Muscle layer of duodenum (tissue), 2 donors: ENCODE data around the gene KIF6.
"Not testable (repeated sequence)": the region's sequence is repeated elsewhere in the genome, so short reads cannot be mapped to it uniquely, and the experiment has no call there.

ENCODE experiments used
- H3K27ac ChIP-seq: one replicate; pipeline ENCODE4 v1.7.0; 2013; ENCODE audit warnings: mild to moderate bottlenecking, low read length
- H3K27me3 ChIP-seq: one replicate; pipeline ENCODE4 v1.7.0; 2013; ENCODE audit warnings: low read depth, mild to moderate bottlenecking, control low read depth, low read length
- H3K36me3 ChIP-seq, 2 donors: one replicate each; pipeline ENCODE4 v1.7.0; 2013; ENCODE audit warnings: low read length in 2 of 2, control low read depth in 1 of 2, mild to moderate bottlenecking in 1 of 2; ENCODE audit not compliant: insufficient read depth in 2 of 2, control insufficient read depth in 1 of 2
- H3K4me1 ChIP-seq, 2 donors: one replicate each; pipeline ENCODE4 v1.7.0; 2013; ENCODE audit warnings: low read length in 2 of 2, mild to moderate bottlenecking in 2 of 2, control low read depth in 1 of 2, moderate library complexity in 1 of 2; ENCODE audit not compliant: insufficient read depth in 2 of 2, control insufficient read depth in 1 of 2
- H3K4me3 ChIP-seq, 2 donors: one replicate each; pipeline ENCODE4 v1.7.0; 2013; ENCODE audit warnings: low read length in 2 of 2, low read depth in 1 of 2, mild to moderate bottlenecking in 1 of 2
- H3K9me3 ChIP-seq, 2 donors: one replicate each; pipeline ENCODE4 v1.7.0; 2013; ENCODE audit warnings: low read length in 2 of 2, control low read depth in 1 of 2, mild to moderate bottlenecking in 1 of 2; ENCODE audit not compliant: control insufficient read depth in 1 of 2
- donor health status: healthy.

Gene KIF6

DNA sequence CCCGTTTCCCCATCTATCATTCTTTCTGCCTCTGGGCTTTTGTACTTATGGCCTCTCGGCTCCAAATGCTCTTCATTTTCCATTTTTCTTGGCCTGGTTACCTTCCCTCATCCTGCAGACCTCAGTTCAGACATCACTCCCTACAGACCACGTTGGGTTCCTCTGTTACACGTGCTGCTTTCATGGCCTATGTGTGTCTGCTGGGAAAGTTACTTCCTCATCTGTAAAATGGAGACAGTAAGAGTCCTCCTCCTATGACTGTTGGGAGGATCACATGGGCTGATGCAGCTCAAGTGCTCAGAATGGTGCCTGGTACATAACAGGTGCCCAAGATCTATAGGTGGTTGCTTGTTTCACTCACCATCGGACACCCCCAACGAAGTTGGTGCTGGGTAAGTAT lies 424.5 kb downstream of the KIF6 start:
- no peaks in the 10 kb centered on the region for H3K27me3 ChIP-seq
- no peaks in the 10 kb centered on the region for H3K36me3 ChIP-seq
- H3K9me3 ChIP-seq, result no peaks in the 10 kb centered on the region
- H3K4me1 ChIP-seq, result peaks cover 0 to 6% of the 10 kb centered on the region in 2 donors
- no peak overlapping the region for H3K27ac ChIP-seq
- no peak overlapping the region for H3K4me3 ChIP-seq

GRCh38 chr6:39298061-39298460 lies 427.1 kb downstream of the KIF6 start:
- H3K27ac ChIP-seq, result no peak overlapping the region

GRCh38 chr6:39296745-39297640 lies 428.2 kb downstream of the KIF6 start:
- no peak overlapping the region for H3K4me3 ChIP-seq
- H3K36me3 ChIP-seq, result no peaks in the 10 kb centered on the region
- no peaks in the 10 kb centered on the region for H3K4me1 ChIP-seq
- H3K9me3 ChIP-seq, result no peaks in the 10 kb centered on the region
- H3K27ac ChIP-seq, result no peak overlapping the region
- no peaks in the 10 kb centered on the region for H3K27me3 ChIP-seq

More at GRCh38 chr6:39298061-39298460, 427.1 kb downstream of the KIF6 start:
- no peak overlapping the region for H3K4me3 ChIP-seq
- no peaks in the 10 kb centered on the region for H3K36me3 ChIP-seq
- no peaks in the 10 kb centered on the region for H3K27me3 ChIP-seq
- no peaks in the 10 kb centered on the region for H3K9me3 ChIP-seq
- peaks cover 0 to 5% of the 10 kb centered on the region in 2 donors for H3K4me1 ChIP-seq

GRCh38 chr6:39295611-39296011 lies 429.6 kb downstream of the KIF6 start:
- Histone ChIP-seq H3K36me3 (no peaks in the 10 kb centered on the region), H3K9me3 (no peaks in the 10 kb centered on the region), H3K4me1 (no peaks in the 10 kb centered on the region), H3K27me3 (no peaks in the 10 kb centered on the region), H3K27ac (no peak overlapping the region), H3K4me3 (no peak overlapping the region)

GRCh38 chr6:39294899-39295298 lies 430.3 kb downstream of the KIF6 start:
- H3K27me3 ChIP-seq, result no peaks in the 10 kb centered on the region
- H3K36me3 ChIP-seq, result no peaks in the 10 kb centered on the region
- no peaks in the 10 kb centered on the region for H3K4me1 ChIP-seq
- no peak overlapping the region for H3K4me3 ChIP-seq
- H3K9me3 ChIP-seq, result no peaks in the 10 kb centered on the region
- no peak overlapping the region for H3K27ac ChIP-seq

DNA sequence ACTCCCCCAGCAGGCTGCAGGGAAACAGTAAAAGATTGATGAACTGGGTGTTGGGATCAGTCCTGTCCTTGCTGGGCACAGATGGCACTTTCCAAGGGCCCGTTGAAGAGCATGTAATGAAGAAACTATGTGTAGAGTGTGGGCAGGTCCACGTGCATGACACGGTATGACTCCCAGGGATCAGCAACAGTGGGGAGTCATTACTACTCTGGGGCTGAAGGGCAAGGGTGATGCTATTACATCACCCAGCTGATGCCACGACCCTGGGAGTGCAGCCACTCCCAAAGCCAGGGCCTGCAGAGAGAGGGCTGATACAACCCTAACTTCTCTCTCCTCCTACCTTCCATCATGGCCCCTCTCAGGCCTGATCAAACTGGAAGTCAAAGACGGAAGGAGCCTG lies 431.1 kb downstream of the KIF6 start:
- no peaks in the 10 kb centered on the region for H3K36me3 ChIP-seq
- no peaks in the 10 kb centered on the region for H3K9me3 ChIP-seq
- no peak overlapping the region for H3K27ac ChIP-seq
- H3K27me3 ChIP-seq, result no peaks in the 10 kb centered on the region
- H3K4me1 ChIP-seq, result no peaks in the 10 kb centered on the region
- no peak overlapping the region for H3K4me3 ChIP-seq

- H3K4me3 ChIP-seq, result no peak overlapping the region
- no peaks in the 10 kb centered on the region for H3K4me1 ChIP-seq
- no peaks in the 10 kb centered on the region for H3K36me3 ChIP-seq
- H3K27ac ChIP-seq, result no peak overlapping the region
- H3K27me3 ChIP-seq, result no peaks in the 10 kb centered on the region
- no peaks in the 10 kb centered on the region for H3K9me3 ChIP-seq
These were observed 432.6 kb downstream of the KIF6 start for GRCh38 chr6:39292637-39293036.

GRCh38 chr6:39289490-39289889 lies 435.7 kb downstream of the KIF6 start:
- no peaks in the 10 kb centered on the region for H3K4me1 ChIP-seq
- no peaks in the 10 kb centered on the region for H3K36me3 ChIP-seq
- no peaks in the 10 kb centered on the region for H3K9me3 ChIP-seq
- no peaks in the 10 kb centered on the region for H3K27me3 ChIP-seq
- H3K27ac ChIP-seq, result no peak overlapping the region
- H3K4me3 ChIP-seq, result no peak overlapping the region

GRCh38 chr6:39287601-39288000 lies 437.6 kb downstream of the KIF6 start:
- no peaks in the 10 kb centered on the region for H3K36me3 ChIP-seq
- no peaks in the 10 kb centered on the region for H3K4me1 ChIP-seq
- no peaks in the 10 kb centered on the region for H3K27me3 ChIP-seq
- H3K27ac ChIP-seq, result no peak overlapping the region
- H3K4me3 ChIP-seq, result no peak overlapping the region
- no peaks in the 10 kb centered on the region for H3K9me3 ChIP-seq

GRCh38 chr6:39286596-39286995 lies 438.6 kb downstream of the KIF6 start:
- not testable (repeated sequence) for H3K9me3 ChIP-seq, H3K4me3 ChIP-seq, H3K36me3 ChIP-seq, H3K27me3 ChIP-seq, H3K27ac ChIP-seq, H3K4me1 ChIP-seq

GRCh38 chr6:39282774-39283173 lies 442.4 kb downstream of the KIF6 start:
- H3K9me3 ChIP-seq, result no peaks in the 10 kb centered on the region

More at GRCh38 chr6:39282774-39283173, 442.4 kb downstream of the KIF6 start:
- Histone ChIP-seq H3K27ac (no peak overlapping the region), H3K27me3 (no peaks in the 10 kb centered on the region), H3K36me3 (no peaks in the 10 kb centered on the region), H3K4me1 (no peaks in the 10 kb centered on the region), H3K4me3 (no peak overlapping the region)
